ENCODE results near the gene FASTKD3.

DNA sequence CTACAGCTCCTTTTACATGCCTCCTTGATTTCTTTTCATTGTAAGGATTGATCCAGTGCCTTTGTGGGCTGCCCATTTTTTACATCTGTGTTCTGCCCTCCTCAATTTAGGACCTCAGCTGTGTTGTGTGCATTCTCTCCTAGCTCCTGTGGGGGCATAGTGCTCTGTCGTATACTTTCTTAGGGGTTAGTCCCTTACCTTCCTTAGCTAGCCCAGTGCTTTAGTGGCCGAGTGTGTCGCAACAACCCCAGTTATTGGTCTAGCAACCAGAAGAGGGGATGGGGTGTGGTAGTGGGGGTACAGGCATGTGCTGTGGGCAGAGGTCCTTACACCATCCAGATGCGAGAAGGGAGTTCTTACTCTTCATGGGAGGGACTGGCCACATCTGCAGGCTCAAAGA is 12.3 kb upstream of the FASTKD3 start:
- TF ChIP-seq YY1 (IDR thresholded peaks at IDR 0.05; ENCODE audit: low read depth) (no peak), EP300 (IDR thresholded peaks at IDR 0.05; ENCODE audit: borderline replicate concordance) (no peak), CEBPB (IDR thresholded peaks at IDR 0.05) (no peak), TAF1 (IDR thresholded peaks at IDR 0.05; ENCODE audit: low read depth) (no peak), NFIC (IDR thresholded peaks at IDR 0.05) (no peak)
- TF ChIP-seq, protein P1, sequence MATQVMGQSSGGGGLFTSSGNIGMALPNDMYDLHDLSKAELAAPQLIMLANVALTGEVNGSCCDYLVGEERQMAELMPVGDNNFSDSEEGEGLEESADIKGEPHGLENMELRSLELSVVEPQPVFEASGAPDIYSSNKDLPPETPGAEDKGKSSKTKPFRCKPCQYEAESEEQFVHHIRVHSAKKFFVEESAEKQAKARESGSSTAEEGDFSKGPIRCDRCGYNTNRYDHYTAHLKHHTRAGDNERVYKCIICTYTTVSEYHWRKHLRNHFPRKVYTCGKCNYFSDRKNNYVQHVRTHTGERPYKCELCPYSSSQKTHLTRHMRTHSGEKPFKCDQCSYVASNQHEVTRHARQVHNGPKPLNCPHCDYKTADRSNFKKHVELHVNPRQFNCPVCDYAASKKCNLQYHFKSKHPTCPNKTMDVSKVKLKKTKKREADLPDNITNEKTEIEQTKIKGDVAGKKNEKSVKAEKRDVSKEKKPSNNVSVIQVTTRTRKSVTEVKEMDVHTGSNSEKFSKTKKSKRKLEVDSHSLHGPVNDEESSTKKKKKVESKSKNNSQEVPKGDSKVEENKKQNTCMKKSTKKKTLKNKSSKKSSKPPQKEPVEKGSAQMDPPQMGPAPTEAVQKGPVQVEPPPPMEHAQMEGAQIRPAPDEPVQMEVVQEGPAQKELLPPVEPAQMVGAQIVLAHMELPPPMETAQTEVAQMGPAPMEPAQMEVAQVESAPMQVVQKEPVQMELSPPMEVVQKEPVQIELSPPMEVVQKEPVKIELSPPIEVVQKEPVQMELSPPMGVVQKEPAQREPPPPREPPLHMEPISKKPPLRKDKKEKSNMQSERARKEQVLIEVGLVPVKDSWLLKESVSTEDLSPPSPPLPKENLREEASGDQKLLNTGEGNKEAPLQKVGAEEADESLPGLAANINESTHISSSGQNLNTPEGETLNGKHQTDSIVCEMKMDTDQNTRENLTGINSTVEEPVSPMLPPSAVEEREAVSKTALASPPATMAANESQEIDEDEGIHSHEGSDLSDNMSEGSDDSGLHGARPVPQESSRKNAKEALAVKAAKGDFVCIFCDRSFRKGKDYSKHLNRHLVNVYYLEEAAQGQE (IDR thresholded peaks at IDR 0.05; ENCODE audit: low read depth): no peak

Measured in Ishikawa (cell line).